GM21515 (cell line): ENCODE measurements around the gene AGPAT2.

Experiments used
- ATAC-seq: cut with Tn5 transposase; IDR thresholded peaks from one replicate; pipeline ENCODE4 v1.9.1; 2021; ENCODE audit not compliant: unreplicated experiment

The AGPAT2 gene

DNA sequence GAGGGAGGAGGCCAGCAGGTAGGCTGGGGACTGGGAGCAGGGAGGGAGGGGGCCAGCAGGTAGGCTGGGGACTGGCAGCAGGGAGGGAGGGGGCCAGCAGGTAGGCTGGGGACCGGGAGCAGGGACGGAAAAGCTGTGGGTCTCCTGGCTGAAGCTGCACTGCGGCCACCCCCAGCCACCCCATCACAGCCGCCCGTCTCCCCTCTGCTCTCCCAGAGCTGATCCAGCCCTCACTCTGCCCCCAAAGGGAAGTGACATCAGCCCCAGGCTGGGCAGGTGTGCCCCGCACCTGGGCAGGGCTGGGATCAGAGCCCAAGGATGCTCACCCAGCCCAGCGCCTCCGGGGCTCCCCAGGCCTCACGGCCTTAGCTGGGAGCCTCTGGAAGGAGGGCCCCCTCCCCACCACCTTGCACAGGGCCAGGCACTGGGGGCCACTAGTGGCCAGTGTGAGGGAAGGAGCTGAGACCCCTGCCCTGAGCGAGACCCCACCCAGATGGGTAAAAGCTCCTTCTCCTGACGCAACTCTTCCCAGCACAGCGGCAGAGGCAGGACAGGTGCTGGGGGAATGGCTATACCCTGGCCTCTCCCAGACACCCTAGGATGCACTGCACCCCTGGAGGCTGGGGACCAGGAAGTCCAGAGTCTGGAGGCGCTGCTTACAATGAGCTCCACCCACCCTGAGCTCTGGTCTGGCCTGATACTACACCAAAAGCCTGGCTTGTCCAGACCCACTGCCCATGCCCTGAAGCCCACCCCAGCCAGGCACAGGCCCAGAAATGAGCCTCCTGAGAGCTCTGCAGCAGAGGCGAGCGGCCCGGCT lies 11.6 kb downstream of the AGPAT2 start:
- ATAC-seq, result no peak

DNA sequence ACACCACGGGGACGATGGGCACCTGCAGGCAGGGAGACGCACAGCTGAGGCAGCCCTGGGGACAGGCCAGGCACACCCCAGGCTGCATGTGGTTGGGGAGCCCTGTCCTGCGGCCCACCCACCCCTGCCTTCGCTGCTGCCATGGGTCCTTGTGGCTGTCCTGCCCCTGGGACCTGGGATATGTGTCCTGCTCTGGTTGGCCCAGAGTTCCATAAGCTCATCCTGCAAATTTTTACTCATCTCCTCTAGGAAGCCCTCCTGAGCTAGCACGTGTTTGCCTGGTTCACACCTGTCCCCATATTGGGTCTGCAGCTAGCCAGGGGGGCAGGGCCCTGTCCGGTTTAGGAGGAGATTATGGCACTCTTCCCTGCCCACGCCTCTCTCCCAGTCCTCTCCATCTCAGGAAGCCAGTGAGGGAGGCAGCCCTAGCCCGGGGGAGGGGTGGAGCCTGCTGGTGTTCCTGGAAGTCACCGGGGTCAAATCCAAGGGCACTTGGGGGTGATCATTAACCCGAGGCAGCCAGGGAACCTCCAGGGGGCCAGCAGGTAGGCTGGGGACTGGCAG lies 12.4 kb downstream of the AGPAT2 start:
- no peak for ATAC-seq

DNA sequence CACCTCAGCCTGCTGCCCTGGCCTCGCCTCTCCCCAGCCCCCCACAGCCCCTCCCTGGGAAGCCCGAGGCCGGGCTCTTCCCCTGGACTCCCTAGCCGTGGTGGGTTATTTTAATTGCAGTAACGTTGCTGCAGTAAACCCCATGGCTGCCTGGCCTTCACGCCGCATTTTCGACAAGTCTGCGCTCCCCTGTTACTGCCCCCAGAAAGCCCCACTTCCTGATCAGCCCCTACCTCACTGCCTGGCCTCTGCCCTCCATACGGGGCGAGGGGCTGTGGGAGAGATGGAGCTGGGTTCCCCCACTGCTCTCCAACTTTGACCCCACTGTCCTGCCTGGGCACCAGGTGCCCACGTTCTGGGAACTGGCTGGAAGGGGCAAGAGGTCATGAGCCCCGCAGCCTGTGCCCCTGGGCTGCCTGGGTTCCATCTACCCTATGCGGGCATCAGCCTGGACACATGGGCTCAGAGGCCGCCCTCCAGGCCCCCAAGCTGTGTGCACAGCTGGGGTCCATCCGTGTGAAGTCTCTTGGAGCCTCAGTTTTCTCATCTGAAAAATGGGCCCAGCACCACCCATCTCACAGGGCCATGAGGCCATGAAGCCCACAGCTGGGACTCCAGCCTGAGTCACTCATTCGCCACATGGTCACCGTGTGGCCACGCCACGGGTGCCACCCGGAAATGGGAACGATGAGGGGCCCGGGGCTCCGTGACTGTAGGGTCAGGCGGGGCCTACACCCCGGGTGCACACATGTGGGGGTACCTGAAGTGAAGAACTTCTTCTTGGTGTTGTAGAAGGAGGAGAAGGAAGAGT lies 13.1 kb downstream of the AGPAT2 start:
- ATAC-seq, result no peak

DNA sequence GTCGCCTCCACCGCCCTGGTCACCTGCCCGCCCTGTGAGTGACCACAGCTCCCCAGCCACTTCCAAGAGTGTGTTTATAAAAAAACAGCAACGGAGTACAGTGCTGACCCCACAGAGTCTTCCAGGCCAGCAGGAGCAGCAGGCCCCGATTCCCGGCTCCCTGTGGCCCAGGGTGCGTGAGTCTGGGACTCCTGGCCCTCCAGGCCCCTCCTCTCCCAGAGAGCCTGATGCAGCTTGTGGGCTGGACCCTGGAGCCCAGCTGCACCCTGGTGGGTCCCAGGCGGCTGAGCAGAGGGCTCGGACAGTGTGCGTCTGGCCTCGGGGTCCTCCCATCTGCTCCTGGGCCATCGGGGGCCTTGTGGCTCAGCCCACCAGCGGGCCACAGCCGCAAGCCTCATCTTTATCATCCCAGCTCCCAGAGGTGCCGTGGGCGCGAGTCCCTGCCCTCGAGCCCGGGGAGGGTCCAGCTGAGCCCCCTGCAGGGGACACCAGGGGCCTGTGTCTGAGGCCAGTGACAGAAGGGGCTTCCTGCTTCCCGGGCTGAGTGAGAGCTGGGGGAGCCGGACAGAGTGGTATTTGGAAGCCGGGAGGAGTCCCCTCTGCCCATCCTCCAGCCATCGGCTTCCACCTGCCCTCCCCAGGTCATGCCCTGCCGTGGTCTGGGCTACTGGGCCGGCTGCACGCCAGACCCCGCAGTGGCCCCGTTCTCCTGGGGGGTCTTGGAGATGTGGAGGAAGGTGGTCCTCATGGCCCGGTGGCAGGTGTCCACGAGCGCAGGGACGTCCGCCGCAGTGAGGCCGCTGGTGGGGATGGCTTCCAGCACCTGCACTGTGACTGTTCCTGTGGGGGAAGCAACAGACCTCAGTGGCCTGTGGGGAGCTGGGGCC lies 13.9 kb downstream of the AGPAT2 start:
- no peak for ATAC-seq

DNA sequence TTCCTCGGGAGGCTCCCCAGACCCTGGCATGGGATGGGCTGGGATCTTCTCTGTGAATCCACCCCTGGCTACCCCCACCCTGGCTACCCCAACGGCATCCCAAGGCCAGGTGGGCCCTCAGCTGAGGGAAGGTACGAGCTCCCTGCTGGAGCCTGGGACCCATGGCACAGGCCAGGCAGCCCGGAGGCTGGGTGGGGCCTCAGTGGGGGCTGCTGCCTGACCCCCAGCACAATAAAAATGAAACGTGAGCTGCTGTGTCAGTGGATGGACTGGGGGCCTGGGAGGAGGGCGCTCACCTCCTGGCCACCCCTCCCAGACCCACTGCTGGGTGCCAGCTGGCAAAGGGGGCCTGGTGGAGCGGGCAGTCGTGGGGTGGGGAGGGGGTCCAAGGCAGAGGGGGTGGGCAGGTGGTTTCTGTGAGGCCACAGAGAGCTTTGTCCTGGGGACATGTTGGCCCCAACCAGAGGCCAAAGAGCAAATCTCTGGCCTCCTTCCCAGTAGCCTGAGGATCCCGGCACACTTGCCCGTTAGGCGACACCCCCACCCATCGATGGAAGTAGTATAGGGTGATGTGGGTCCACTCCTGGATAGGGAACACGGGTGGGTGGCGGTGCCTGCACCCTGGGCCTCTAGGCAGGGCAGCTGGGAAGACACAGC lies 14.7 kb downstream of the AGPAT2 start:
- ATAC-seq, result no peak

DNA sequence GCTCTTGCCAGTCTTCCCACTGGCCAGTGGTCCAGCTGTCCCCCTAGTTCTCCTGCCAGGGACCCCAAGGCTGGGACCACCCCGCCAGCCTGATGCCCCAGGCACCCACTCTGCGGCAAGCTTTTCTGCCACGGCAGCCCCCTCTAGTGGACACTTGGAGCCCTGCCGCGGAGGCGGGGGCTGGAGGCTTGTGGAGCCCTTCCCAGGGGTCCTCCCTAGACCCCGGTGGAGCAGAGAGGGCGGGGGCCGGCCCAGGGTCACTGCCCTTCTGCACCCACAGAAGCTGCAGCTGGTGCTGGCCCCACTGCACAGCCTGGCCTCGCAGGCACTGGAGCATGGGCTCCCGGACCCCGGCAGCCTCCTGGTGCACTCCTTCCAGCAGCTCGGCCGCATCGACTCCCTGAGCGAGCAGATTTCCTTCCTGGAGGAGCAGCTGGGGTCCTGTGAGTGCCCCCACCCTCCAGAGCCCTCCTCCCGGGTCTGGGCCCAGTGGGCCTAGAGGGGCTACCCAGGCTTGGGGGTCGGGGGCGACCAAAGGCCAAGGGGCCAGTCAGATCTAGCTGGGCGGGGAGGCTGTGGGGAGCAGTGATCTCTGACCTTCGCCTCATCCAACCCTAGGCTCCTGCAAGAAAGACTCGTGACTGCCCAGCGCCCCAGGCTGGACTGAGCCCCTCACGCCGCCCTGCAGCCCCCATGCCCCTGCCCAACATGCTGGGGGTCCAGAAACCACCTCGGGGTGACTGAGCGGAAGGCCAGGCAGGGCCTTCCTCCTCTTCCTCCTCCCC lies 15.4 kb downstream of the AGPAT2 start:
- no peak for ATAC-seq

DNA sequence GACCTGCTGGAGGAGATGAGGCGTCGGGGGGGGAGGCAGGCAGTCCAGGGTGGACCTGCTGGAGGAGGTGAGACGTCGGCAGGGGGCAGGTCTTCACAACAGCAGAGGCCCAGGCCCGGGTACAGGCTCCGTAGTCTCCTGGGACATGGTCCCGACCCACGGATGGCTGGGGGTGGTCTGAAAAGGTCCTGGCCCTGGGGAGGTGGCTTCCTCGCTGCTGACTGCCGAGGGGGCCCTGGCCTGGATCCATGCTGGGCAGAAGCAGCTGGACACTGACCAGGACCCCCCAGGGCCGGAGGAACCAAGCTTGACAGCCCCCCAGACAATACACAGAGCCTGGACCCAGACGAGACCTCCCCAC lies 16.0 kb downstream of the AGPAT2 start:
- no peak for ATAC-seq

DNA sequence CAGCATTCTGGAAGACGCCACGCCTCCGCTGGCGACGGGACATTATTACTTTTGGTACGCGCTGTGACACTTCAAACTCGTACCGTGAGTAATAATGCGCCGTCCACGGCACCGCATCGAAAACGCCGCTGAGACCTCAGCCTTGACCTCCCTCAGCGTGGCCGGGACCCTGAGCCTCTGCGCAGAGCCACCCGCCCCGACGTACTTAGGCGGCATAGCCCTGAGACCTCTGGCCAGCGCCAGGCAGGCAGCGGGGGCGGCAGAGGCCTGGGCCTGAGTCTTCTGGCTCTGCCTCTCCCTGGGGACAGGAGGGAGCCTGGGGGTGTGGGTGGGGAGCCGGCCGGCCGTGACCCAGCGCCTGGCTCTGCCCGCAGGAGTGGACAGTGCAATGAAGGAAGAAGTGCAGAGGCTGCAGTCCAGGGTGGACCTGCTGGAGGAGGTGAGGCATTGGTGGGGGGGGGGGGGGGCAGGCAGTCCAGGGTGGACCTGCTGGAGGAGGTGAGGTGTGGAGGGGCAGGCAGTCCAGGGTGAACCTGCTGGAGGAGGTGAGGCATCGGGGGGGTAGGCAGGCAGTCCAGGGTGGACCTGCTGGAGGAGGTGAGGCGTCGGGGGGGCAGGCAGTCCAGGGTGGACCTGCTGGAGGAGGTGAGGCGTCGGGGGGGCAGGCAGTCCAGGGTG lies 16.5 kb downstream of the AGPAT2 start:
- ATAC-seq, result no peak

DNA sequence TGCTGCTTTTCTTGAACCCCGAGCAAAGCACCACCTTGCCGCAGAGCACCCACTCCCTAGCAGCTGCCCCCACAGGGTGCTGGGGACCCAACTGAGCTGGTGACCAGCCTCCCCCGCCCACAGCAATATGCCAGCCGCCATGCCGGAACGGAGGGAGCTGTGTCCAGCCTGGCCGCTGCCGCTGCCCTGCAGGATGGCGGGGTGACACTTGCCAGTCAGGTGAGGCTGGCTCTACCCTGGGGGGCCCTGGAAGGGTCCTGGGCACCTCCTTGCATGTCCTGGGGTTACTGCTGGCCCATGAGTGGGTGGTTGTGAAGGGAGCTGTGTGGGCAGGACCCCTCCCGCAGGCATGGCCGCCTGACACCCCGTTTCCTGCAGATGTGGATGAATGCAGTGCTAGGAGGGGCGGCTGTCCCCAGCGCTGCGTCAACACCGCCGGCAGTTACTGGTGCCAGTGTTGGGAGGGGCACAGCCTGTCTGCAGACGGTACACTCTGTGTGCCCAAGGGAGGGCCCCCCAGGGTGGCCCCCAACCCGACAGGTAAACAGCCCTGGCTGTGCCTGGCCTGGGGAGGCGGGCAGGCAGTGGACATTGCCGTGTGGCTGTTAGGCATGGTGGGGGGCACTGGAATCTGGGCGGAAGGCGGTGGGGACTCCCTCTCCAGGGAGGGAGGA lies 17.3 kb downstream of the AGPAT2 start:
- ATAC-seq, result no peak

DNA sequence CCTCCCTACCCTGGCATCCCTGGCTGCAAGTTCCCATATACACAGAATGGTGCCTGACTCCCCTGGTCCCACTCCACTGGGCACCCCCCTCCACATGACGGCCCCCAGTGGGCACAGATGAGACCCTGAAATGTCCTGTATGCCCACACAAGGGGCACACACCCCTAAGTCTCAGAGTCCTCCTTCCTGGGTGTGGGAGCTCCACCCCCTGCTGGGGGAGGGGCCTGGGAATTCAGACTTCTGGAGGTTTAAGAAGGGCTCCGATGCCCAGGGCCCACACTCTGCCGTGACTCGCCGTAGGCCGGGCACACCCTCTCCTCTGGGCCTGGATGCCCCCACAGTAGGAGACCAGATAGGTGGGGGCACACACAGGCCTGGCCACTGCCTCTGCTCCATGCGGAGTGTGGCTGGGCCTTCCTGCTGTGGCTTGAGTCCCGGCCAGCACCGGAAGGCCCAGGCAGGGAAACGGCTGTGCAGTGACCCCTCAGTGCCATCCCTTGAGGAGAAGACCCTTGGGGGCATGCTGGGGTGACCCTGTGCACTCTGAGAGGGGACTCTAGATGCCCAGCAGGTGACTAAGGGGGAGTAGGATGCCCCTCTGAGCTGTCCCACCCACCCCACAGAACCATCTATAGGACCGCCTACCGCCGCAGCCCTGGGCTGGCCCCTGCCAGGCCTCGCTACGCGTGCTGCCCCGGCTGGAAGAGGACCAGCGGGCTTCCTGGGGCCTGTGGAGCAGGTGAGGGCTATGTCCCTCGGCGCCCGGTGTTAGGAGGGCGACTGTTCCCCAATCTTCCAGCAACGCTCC lies 18.1 kb downstream of the AGPAT2 start:
- ATAC-seq, result no peak

DNA sequence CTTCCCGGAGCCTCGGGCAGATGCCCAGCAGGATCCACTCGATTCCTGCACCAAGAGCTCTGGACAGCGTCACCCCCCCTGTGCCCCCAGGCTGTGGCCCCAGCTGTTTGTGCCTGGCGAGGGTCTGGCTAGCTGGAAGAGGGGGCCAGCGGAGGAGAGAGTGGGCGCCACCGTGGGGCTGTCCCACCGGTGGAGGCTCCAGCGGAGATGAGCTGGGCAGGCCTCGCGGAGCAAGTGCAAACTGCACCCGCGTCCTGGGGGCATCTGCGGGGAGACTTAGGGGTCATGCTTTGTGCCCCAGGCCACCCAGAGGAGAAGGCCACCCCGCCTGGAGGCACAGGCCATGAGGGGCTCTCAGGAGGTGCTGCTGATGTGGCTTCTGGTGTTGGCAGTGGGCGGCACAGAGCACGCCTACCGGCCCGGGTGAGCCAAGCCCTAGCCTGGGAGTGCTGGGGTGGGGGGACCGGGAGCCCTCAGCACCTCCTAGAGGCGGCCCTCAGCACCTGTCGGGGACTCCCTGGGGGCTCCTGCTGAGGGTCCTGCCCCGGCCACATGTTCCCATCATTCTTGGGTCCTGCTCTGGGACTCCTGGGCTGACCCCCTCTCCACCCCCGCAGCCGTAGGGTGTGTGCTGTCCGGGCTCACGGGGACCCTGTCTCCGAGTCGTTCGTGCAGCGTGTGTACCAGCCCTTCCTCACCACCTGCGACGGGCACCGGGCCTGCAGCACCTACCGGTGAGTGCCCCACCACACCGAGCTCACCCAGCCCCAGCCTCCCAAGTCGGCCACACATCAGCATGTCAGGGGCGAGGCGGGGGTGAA lies 19.1 kb downstream of the AGPAT2 start:
- no peak for ATAC-seq

DNA sequence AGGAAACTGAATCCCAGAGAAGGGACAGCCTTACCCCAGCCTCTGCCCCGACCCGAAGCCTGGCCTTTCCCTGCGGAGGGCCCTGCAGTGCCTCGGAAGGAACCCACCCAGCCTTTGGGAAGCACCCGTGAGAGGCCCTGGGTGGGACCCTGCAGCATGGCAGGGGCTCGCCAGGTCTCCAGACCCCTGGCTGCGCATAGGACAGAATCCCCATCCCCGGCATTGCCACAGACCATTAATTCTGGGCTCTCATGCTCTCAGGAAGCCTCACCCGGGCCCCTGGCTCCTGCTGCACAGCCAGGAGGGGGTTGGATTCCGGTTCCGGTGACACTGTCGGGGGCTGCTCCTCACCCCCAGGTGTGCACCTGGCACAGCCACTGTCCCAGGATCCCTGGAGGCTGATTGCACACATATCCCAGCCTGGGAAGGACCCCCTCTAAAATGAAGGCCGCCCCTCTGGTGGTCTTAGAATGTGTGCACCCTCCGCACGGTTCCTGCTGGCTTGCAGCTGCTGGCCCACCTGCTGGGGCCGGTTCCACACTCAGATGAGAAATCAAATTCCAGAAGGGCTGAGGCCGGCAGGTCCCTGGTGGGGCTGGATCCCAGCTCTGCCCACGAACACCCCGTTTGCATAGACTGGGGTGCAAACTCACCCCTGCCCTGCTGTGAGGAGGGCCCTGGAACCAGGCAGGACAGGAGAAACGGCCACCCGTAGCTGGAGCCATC lies 19.9 kb downstream of the AGPAT2 start:
- ATAC-seq, result no peak

DNA sequence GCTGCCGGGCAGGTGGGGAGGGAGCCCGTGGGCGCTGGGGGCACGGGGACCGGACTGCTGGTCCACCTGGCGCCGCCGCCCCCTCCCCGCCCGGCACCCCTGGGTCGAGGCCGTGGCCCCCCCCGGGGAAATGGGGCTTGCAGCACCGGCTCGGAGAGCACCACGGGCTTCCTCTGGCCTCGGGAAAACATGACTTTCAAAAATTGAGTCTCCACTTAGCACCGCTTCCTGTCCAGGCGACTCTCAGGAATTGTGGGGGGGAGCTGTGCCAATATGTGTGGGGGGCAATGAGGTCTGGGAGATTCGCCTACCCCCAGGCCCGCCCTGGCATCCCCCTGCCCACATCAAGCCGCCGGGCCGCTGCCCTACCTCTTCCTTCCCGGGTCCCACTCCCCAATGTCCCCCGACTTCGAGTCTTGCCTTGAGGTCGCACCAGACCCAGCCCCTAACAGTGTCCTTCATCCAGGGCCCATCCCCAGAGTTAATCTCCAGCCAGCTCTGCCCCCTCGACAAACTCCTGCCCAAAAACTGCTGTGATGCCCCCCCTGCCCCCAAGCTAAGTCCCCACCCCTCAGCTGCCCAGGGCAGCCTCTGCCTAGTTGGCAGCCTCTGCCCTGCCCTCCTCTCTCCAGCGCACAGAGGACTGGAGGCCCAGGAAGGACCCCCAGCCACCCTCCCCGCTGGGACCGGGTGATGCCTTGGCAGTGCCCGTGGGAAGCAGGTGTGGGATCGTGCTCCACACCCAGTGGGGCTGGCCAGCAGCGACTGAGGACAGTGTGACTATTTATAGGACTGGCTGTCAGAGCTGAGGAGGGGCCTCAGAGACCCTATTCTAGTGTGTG lies 20.7 kb downstream of the AGPAT2 start:
- ATAC-seq, result no peak

DNA sequence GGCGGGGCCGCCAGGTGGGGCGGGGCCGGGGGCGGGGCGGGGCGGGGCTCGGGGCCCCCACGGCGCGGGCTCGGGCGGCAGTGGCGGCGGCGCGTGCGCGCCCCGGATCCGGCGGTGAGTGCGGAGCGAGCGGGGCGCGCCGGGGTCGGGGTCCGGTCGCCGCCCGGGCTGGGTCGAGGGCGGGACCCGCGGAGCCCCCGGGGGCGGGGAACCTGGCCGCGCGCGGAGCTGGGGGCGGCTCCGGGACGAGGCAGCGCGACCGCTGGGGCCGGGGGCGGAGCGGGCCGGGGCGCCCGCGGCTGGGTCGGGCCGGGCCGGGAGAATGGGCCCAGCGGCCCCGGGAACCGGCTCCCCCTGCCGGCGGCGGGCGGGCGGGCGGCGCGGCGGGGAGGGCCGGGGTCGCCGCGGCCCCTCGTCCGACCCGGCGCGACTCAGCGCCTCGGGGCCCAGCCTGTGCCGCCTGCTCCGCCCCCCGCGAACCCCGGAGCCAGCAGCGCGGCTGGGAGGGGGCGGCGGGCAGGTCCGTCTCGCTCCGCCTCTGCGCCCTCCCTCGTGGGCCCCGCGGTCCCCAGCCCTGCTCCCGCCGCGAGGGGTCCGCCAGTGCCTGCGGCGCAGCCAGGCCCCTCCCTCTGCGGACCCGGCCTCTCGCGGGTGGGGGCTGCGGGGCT lies 21.4 kb downstream of the AGPAT2 start:
- no peak for ATAC-seq
